Iris pigment epithelial cell (primary cell): Measurements from ENCODE around the gene EZH1.
"Not testable (repeated sequence)": the region's sequence is repeated elsewhere in the genome, so short reads cannot be mapped to it uniquely, and the experiment has no call there.

Experiments used
- DNase-seq: peaks from one replicate; pipeline ENCODE4 v3.0.0-alpha.2; 2011; ENCODE audit warnings: low read depth

Gene EZH1

DNA sequence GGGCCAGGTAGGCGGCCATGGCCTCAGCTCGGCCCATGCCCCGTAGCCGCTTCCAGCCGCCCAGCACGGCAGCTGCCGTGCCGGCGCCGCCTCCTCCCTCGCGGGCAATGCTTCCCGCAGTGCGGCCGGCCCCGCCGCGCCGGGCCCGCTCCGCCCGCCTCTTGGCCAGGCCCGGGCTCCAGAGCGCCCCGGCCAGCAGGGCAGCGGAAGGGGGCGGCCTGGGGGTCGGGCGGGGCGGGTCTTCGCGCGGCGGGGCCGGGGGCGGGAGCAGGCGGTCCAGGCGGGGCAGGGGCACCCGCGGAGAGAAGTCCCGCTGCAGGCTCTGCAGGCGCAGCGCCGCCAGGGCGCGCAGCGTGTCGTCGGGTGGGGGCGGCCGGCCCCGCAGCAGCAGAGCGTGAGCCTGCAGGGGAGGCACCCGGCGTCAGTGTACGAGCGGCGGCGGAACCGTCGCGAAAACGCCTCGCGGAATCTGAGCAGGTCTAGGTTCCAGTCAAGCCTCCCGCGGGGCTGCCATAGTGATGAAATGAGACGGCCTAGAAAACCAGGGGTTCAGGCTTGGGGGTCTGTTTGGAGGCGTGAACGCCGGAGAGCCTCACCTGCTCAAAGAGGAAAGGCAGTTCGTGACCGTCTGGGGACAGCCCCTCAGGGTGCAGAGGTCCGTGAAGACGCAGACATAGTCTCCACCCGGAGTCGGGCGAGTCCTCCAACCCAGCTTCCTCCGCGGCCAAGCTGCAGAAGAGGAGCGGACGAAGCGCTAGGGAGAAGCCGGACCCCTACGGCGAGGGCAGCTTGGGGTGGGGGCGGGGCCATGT is 74.7 kb downstream of the EZH1 start:
- no peak for DNase-seq

DNA sequence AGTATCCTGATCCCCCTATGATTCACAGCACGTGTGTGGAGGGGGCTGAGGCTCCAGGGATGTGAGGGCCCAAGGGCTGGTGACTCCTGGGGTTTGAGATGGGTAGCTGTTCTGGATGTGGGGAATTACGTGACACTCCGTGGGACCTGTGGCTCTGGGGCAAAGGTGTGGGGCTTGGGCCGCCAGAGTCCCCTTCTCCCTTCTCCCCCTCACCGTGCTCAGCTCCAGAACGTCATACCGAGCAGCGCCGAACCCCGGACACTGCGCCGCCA is 75.2 kb downstream of the EZH1 start:
- DNase-seq = no peak

DNA sequence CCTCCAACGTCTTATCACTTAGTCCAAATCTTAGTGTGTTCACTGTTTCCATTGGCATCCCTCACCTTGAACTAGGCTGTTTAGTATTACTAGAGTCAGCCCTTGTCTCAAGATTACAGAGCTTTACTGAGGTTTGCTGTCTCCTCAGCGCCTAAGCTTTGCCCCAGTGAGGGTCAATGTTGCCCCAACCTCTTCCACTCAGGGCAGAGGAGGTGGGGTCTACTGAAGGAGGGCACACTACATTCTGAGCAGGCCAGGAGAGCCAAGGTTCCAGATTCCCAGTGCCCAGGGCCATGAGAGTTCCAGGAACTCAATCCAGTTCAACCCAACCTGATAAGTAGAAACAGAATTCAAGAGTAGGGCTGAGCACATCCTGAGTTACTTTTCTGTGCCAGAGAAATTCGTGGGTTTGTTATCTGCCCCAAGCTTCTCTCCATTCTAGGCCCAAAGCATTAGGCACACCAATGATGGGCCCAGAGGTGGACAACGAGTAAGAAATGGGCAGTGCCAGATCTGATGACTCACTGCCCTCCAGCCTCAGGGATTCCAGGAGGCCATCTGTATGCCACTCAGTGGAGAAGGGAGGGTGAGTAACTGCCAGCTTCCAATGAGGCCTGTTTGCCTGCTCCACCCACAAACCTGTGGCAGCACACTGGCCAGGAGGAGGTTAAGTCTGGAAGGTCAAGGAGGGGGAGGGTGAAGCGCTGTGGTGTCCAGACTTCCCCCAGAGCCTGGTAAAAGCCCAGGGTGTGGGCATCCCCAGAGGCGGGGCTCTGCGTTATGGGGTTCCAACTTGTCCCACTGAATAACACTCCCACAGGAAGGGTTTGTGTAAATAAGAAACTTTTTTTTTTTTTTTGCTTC is 77.5 kb downstream of the EZH1 start:
- peak; percentile 75 for DNase-seq

DNA sequence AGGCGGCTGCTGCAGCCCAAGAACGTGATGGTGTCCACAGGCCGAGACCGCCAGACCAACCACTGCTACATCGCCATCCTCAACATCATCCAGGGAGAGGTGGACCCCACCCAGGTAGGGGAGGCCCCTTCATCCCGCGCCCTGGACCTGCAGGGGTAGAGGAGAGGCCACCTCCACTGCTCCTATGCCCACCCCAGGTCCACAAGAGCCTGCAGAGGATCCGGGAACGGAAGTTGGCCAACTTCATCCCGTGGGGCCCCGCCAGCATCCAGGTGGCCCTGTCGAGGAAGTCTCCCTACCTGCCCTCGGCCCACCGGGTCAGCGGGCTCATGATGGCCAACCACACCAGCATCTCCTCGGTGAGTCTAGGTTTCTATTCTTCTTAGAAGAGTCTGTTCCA is 78.7 kb downstream of the EZH1 start:
- not testable (repeated sequence) for DNase-seq

DNA sequence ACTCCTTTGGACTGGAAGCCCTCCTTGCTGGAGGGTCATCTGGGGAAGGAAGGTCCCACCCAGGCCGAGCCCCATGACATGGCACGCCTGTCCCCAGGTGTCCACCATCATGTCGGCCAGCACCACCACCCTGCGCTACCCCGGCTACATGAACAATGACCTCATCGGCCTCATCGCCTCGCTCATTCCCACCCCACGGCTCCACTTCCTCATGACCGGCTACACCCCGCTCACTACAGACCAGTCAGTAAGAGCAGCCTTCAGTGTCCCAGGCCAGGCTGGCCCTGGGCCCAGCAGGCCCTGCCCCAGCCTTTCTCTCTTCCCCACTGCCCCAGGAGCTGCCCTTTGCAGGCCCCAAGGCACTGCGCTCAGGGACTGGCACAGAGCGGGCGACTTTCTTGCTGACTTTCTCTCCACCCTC is 79.2 kb downstream of the EZH1 start:
- no peak for DNase-seq

DNA sequence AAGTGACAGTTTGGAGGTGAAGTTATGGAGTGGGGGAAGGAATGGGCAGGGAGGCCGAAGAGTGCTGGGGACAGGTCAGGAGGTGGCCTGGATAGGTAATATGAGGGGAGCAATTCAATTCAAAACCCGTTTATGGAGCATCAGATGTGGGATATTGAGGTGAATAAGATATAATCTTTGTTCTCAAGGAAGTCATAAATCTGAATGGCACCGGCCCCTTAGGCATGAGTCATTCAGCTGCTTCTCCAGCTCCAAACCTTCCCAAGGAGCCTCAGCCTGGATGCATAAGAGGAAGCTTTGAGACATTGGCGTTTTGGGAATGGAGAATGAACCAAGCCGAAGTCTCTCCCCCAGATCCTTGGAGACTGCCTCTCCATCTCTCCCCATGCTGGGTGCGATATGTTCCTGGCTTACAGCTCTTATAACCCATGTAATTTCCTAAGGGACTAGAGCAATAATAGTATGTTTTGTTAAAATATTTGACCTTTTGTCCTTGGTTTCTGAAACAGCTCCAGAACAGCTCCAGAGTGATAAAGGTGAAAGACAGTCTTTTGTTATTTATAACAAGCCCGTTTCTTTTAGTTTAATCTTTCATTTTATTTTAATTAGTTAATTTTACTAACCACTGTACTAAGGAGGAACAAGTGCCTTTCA is 84.0 kb downstream of the EZH1 start:
- peak; percentile 51 for DNase-seq

DNA sequence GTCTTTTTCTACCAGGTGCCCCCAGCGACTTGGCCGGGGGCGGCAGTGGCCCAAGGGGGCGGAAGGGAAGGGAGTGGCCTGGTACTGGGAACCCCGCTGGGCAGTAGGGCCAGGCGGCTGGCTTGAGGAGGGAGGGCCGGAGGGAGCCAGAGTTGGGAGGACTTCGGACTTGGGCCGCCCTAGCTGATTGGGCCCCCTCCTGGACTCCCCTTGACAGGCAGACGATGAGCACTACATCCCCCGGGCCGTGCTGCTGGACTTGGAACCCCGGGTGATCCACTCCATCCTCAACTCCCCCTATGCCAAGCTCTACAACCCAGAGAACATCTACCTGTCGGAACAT is 84.9 kb downstream of the EZH1 start:
- DNase-seq = not testable (repeated sequence)

DNA sequence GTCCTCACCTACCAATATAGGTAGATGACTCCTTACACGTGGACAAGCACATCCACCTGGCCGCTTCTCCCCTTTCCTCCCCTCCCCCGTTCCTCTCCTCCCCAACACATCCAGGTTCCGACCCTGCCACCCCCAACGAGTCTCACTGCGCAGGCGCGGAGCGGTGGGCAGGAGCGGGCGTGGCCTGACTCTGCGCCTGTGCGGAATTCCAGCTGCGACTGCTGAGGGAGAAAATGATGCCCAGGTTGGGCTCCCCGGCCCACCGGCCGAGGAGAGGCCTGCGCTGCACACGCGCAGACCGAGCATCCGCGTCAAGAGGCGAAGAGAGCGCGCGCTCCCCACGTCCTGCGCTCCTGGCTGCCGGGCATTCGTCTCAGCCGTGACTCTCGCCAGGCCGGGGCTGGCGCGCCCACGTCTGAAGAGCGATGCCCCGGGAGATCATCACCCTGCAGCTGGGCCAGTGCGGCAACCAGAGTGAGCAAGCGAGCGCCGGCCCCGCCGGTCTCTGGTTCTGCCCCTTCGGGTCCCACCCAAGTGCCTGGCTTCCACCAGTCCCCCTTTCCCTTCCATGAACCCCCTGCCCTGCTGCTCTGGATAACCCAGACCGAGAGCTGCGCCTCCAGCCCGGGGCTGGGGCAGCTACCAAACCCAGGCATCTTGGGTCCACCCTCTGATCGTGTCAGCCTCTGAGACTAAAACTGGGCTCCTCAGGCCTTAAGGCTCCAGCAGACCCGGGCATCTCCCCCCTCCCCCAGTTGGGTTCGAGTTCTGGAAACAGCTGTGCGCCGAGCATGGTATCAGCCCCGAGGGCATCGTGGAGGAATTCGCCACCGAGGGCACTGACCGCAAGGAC is 85.5 kb downstream of the EZH1 start, which contains the start of gene TUBG2:
Gene TUBG2, plus strand, starts transcription at position 206 of the 853 bp plus-strand sequence. Its CDS starts 220 bp downstream, at position 426.
- DNase-seq = peak; percentile 84

DNA sequence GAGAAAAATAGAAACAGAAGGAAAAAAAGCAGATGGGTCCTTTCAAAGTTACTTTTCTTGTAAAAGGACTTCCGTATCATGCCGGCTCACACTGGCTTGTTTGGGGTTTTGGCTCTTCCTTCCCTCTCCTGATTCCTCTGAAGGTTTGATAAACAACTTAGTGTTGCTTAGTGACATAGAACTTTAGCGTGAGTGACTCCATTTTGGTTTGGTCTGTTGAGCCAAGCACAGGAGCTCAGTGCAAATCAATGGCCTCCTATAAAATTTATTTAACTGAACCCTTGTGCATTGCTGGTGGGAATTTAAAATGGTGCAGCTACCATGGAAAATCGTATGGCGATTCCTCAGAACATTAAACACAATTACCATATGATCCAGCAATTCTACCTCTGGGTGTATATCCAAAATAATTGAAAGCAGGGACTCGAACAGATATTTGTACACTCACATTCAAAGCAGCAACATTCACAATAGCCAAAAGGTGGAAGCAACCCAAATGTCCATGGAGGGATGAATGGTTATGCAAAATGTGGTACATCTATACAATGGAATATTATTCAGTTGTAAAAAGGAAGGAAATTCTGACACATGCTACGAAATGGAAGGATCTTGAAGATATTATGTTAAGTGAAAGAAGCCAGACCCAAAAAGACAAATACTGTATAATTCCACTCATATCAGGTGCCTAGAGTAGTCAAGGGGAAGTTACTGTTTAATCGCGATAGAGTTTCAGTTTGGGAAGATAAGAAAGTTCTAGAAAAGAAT is 86.8 kb downstream of the EZH1 start:
- DNase-seq = no peak

DNA sequence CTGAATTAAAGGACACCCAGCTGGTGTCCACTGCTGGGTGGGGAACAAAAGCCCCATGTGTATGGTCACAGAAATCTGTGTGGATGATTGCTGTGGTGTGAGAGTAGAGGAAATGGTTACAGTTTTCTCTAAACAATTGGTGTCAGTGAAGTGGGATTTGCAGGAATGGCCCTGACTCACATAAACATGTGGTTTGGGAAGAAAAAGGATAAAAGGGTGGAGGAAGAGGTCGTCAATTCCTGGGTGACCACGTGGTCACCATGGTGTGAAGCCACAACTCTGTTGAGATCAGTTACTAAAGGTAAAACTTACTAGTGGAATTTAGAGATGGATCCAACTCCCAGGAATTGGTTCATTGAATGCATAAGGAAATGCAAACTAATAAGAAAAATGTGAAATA is 89.3 kb downstream of the EZH1 start:
- DNase-seq = peak; percentile 31

DNA sequence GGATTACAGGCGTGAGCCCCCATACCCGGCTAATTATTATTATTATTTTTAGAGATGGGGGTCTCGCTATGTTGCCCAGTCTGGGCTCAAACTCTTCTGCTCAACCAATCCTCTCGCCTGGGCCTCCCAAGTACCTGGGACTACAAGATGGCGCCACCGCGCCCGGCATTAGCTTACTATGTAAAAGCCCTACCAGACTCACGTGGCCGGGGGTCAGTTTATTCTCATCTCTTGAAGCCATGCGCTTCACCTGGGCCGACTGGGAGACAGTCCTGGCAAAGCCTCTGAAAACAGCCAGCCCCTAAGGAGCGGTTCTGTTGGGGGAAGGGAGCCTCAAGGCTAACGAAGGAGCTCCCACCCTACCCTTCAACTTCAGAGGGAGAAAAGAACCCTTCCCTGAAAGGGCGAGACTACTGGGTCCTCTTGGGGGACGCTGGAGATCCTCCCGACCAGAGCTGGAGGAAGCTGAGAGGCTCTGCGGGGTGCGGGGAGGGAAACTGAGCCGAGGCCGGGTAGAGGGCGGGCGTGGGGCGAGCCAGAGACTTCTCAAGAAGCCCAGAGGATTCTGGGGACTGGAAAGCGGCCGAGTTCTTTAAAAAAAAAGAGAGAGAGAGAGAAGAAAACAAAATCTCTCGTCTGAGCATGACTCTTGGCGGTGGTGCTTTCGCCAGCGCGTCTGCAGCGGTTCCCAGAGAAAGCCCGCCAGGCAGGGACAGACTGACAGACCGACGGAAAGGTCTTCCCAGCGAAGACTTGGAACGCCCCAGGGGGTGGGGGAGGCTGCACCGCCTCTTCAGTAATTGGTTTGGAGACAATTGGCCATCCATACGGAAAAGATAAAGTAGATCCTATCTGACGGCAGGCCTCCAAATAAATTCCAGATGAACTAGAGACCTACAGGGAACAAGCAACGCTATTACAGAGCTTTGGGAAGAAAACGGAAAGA is 91.4 kb downstream of the EZH1 start:
- DNase-seq = peak; percentile 81

DNA sequence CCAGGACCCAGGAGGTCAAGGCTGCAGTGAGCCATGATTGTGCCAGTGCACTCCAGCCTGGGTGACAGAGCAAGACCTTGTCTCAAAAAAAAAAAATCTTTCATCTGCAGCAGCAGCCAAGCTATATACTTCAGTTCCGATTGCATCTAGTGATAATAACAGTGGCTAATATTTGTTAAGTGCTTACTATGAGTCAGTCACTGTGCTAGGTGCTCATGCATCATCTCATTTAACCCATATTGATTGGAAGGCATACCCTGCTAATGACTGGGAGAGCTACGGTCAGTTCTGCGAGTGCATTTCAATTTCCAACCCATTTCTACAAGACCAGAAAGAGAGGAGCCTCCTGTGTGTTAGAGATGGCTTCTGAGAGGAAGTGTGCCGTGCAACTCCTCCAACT is 93.4 kb downstream of the EZH1 start:
- no peak for DNase-seq
